ENCODE results near the gene BCAR3. TPM values are rescaled to one million over a fixed set of nuclear protein-coding genes. Genes with fewer than 3 reads are reported as not detected.

Gene BCAR3
- total RNA-seq, 1 experiment from 2014 or later = 15.6 TPM

DNA sequence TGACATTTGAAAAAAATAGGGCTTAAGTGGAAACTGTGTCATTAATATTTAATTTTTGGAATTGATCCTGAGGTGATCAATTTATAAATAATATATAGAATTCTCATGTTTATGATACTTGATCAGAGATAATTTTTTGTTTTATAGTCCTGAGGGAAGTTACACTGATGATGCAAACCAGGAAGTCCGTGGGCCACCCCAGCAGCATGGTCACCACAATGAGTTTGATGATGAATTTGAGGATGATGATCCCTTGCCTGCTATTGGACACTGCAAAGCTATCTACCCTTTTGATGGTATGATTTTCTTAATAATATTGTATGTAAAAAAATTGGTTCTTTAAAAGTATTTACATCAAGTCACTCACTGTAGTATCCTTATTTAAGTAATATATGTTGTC, 132.5 kb downstream of the BCAR3 start:
- no TSS peak for BruUV-seq (replicated peaks)
- intact Hi-C loops (cut with micrococcal nuclease; ENCODE audit: unreplicated experiment) = no loop called here
- H3K4me1 Mint-ChIP-seq (ENCODE audit: low read depth, unreplicated experiment) = peaks cover 48% of the 10 kb centered on the region
- CTCF ChIA-PET = no interaction called here
- H3K27me3 Mint-ChIP-seq (ENCODE audit: unreplicated experiment) = no peaks in the 10 kb centered on the region
- no peak for TF ChIP-seq CTCF (IDR thresholded peaks at IDR 0.05; ENCODE audit: unreplicated experiment)
- H3K36me3 Mint-ChIP-seq (ENCODE audit: insufficient read depth, unreplicated experiment) = peaks cover 20% of the 10 kb centered on the region
- H3K9me3 Mint-ChIP-seq (ENCODE audit: low read depth, unreplicated experiment) = no peaks in the 10 kb centered on the region
- no peak for DNase-seq
- H3K27ac Mint-ChIP-seq (ENCODE audit: unreplicated experiment) = no peak overlapping the region
- H3K4me3 Mint-ChIP-seq (ENCODE audit: low read depth, unreplicated experiment) = no peak overlapping the region

GRCh38 chr1:93546162-93546863, 135.3 kb downstream of the BCAR3 start:
- CTCF ChIA-PET = interaction anchor here (0.9 kb wide), 1 partner anchor 75 kb away, joined by 3 read pairs; no protein-coding TSS in a partner anchor
- H3K27ac Mint-ChIP-seq (ENCODE audit: unreplicated experiment) = no peak overlapping the region

GRCh38 chr1:93542398-93542797, 139.2 kb downstream of the BCAR3 start:
- BruUV-seq (replicated peaks) = no TSS peak
- H3K27me3 Mint-ChIP-seq (ENCODE audit: unreplicated experiment) = no peaks in the 10 kb centered on the region
- intact Hi-C loops (cut with micrococcal nuclease; ENCODE audit: unreplicated experiment) = no loop called here
- H3K9me3 Mint-ChIP-seq (ENCODE audit: low read depth, unreplicated experiment) = no peaks in the 10 kb centered on the region
- TF ChIP-seq CTCF (IDR thresholded peaks at IDR 0.05; ENCODE audit: unreplicated experiment) = no peak
- H3K4me1 Mint-ChIP-seq (ENCODE audit: low read depth, unreplicated experiment) = peaks cover 12% of the 10 kb centered on the region
- DNase-seq = no peak
- H3K4me3 Mint-ChIP-seq (ENCODE audit: low read depth, unreplicated experiment) = no peak overlapping the region
- no peak overlapping the region for H3K27ac Mint-ChIP-seq (ENCODE audit: unreplicated experiment)
- CTCF ChIA-PET = interaction anchor here (0.7 kb wide), 3 partner anchors 23 to 266 kb away, joined by 3 to 6 read pairs (median 4); no protein-coding TSS in a partner anchor
- peaks cover 5% of the 10 kb centered on the region for H3K36me3 Mint-ChIP-seq (ENCODE audit: insufficient read depth, unreplicated experiment)

More at GRCh38 chr1:93546162-93546863, 135.3 kb downstream of the BCAR3 start:
- no TSS peak for BruUV-seq (replicated peaks)
- no peaks in the 10 kb centered on the region for H3K9me3 Mint-ChIP-seq (ENCODE audit: low read depth, unreplicated experiment)
- no peak overlapping the region for H3K4me3 Mint-ChIP-seq (ENCODE audit: low read depth, unreplicated experiment)
- H3K27me3 Mint-ChIP-seq (ENCODE audit: unreplicated experiment) = no peaks in the 10 kb centered on the region
- DNase-seq = no peak
- no peak for TF ChIP-seq CTCF (IDR thresholded peaks at IDR 0.05; ENCODE audit: unreplicated experiment)
- peaks cover 5% of the 10 kb centered on the region for H3K36me3 Mint-ChIP-seq (ENCODE audit: insufficient read depth, unreplicated experiment)
- intact Hi-C loops (cut with micrococcal nuclease; ENCODE audit: unreplicated experiment) = no loop called here
- peaks cover 21% of the 10 kb centered on the region for H3K4me1 Mint-ChIP-seq (ENCODE audit: low read depth, unreplicated experiment)

GRCh38 chr1:93541045-93541444, 140.6 kb downstream of the BCAR3 start:
- intact Hi-C loops (cut with micrococcal nuclease; ENCODE audit: unreplicated experiment) = no loop called here

More at GRCh38 chr1:93541045-93541444, 140.6 kb downstream of the BCAR3 start:
- H3K36me3 Mint-ChIP-seq (ENCODE audit: insufficient read depth, unreplicated experiment) = peaks cover 5% of the 10 kb centered on the region
- no peak overlapping the region for H3K4me3 Mint-ChIP-seq (ENCODE audit: low read depth, unreplicated experiment)
- BruUV-seq (replicated peaks) = no TSS peak
- TF ChIP-seq CTCF (IDR thresholded peaks at IDR 0.05; ENCODE audit: unreplicated experiment) = no peak
- peaks cover 7% of the 10 kb centered on the region for H3K4me1 Mint-ChIP-seq (ENCODE audit: low read depth, unreplicated experiment)
- no peaks in the 10 kb centered on the region for H3K27me3 Mint-ChIP-seq (ENCODE audit: unreplicated experiment)
- no peak for DNase-seq
- no peak overlapping the region for H3K27ac Mint-ChIP-seq (ENCODE audit: unreplicated experiment)
- no peaks in the 10 kb centered on the region for H3K9me3 Mint-ChIP-seq (ENCODE audit: low read depth, unreplicated experiment)
- CTCF ChIA-PET = interaction anchor here (0.6 kb wide), 1 partner anchor 1485 kb away, joined by 4 read pairs; no protein-coding TSS in a partner anchor
